ENCODE results near the gene ADD3.

Gene ADD3

DNA sequence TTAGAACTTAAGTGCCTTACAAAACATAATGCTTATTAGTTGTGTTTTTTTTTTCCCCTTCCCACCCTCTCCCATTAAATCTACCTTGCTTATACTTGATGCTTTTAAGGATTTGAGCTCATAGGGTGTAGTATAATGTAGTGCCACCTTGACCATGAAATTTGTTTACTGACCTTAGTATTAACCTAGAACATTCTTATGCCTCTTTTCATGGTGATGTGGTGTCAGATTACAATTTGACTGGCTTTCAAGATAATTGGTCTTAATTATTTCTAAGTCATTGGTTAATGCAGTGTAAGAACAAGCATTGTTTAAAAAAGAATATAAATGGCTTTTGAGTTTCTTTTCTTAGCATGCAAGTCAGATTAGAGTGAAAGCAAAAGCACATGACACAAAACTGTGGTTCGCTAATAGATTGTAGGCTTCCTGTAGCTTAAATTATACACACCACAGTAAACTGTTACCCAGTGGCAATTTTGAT is 61.8 kb downstream of the ADD3 start:
- no peak for DNase-seq

DNA sequence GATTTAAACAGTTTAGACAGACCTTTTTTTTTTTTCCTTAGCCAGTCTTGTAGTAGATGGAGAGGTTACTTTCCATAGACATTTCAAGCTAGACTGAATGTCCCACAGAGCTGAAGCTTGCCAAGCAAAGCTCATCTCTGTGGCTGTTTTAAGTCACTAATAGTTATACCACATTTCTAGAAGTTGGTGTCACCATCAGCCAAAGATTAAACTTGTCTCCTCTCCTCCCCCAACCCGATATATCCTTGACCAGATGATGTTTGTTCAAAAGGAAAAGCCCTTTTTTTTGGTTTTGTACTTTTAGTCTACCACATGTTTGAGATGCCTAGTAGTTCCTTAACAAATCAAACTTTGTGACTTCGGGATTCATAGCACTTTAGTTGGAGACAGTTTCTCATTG is 66.1 kb downstream of the ADD3 start:
- DNase-seq: no peak

GRCh38 chr10:110074298-110074697 is 66.5 kb downstream of the ADD3 start:
- no peak for DNase-seq

DNA sequence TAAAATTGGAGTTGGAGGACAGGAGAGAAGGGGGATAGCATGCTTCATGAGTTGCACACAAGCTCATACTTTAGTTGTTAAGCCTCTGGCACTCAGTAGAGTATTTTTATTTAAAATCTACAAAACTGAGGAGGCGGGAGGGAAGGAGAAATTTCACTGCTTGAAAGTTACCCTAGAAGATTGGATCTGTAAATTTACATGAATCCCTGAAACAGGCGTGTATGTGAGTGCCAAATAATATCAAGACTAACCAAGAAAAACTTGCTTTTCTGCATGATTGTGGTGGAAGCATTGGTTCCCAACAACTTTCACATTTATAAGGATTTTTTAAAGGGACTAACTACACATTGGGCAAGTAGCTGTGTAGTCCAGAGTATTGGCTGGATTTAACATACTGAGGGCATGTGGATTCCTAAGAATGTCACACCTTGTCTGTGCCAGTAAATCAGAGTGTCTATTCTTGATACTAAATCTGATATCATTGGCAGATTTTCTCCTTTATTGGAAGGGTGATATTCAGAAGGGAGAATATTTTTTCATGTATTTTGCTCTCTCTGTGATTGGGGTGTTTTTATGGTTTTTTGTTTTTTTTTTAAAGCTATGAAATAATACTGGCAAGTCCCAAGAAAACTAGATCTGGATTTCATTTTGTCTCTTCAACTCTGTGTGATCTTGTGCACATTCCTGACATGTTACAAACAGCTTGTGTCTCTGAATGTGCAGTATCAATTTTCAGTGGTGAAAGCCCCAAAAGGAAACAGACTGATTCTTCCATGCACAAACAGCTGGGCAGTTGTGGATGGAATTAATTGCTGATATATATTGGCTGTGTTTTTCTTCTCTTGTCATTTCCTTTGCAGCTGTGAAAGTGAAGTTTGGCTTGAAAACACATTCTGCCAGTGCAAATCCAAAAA is 67.2 kb downstream of the ADD3 start:
- DNase-seq: no peak

DNA sequence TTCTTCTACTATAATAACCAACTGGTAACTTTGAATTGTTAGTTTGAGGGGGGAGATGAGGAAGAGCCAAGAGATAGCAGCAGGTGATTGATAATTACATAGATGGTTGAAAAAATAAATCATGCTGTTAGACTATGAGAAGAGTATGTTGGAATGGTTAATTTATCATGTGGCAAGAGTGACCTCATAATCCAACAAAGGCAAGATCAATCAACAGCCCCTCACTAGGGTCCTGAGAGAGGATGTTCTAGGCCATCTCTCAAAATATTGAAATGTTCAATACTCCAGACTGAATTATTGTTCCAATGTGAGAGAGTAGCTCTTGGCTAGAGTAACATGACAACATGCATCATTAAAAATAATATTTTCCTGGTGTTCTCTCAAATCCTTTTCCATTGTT is 67.9 kb downstream of the ADD3 start:
- DNase-seq: no peak

- DNase-seq: peak; percentile 53
These were observed 69.0 kb downstream of the ADD3 start for GRCh38 chr10:110076559-110077318.

DNA sequence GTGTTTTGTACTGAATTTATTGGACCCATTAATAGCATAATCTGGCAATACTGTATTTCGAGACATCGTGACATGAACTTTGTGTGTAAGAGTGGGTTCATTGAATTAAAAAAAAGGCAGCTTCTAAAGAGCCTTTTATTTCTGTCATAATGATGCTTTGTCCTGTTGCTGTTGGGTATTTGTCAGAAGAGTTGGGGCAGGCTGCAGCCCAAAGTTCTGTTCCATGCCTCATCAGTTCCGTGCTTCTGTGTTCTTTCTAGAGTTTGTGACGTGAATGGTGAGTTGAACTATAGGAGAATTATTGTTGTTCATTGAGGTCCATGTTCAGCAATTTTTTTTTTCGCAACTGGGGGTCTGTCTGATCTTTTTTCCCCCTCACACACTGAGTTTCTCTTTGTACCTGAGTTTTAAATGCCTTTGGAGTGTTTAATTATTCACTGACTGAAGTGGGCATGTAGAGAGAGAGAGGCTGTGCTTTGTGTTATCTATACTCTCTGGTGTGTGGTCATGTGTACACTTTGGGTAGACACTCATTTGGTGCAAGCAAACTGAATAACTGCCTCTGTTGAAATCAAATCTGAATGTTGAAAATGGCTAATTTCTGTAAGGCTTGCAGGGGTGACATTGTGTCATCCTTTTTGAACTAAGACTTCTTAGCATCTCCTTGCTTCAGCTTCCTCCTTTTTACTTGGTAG is 69.8 kb downstream of the ADD3 start:
- no peak for DNase-seq

GRCh38 chr10:110078317-110078716 is 70.5 kb downstream of the ADD3 start:
- DNase-seq: no peak

DNA sequence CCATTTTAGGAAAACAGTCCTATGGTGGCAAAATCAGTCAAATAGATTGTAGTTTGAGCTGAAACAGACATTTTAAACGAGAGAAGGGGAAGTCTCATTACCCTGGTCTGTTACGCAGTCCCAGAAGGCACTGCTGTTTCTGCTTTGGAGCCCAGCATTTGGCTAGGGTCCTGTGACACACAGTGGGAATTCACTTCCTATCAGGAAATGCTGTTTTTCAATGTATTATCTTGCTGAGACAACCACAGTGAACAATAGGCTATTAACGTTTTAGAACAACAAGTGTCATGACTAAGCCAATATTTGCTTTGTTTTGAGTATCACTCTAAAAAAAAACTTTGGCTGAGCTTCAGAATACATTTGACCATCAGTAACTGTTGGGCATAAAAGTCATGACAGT is 74.1 kb downstream of the ADD3 start:
- peak; percentile 43 for DNase-seq

- DNase-seq: no peak
These were observed 76.1 kb downstream of the ADD3 start for GRCh38 chr10:110083884-110084283.

- DNase-seq: no peak
These were observed 79.9 kb downstream of the ADD3 start for GRCh38 chr10:110087682-110088081.

DNA sequence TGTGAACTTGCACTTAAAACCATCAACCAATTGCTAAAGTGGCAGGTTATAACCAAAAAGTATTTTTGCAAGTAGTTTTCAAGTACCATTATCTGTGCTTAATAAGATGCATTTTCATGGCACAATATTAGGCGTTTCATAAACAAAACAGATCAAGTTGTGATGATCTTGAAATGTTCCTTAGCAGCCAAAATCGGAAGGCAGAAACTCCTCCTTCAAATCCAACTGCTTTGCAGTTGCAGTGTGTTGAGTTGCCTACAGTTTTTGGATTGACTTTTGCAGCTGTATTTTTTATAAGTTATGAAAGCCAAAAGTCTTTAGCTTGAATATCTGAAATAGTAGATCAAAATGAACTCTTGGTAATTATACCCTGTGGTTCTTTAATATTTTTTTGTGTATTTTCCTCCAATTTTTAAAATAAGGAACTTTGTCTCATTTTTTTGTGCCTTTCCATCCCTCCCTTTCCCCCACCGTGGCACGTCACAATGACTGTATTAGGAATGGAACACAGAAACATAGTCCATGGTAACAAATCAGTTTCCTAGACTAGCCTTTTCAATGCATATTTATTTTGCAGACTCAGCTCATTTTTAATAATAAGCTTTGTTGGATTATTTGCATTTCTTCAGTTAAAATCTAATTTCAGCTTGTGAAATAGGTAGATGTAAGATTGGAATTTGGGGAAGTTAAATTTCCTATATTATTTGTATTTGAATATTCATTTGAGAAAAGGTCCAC is 80.8 kb downstream of the ADD3 start:
- no peak for DNase-seq

- DNase-seq: no peak
These were observed 84.0 kb downstream of the ADD3 start for GRCh38 chr10:110091830-110092229.

DNA sequence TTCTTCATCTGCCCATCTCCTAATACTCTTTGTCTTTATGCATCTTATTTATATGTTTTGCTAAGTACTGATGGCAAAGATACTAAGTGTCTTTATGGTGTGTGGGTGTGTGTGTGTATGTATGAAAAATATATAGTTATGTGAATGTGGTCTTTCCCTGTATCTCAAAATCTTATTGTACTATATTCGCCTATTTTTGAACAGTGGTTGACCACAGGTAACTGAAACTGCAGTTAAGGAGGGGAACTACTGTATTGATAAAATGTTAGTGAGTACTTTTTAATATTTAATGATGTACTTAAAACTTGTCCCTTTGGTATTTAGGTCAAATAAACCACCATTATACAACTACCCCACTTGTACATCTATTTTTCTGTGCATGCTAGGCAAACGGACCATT is 85.9 kb downstream of the ADD3 start:
- DNase-seq: no peak

- DNase-seq: no peak
These were observed 87.0 kb downstream of the ADD3 start for GRCh38 chr10:110094786-110095185.

DNA sequence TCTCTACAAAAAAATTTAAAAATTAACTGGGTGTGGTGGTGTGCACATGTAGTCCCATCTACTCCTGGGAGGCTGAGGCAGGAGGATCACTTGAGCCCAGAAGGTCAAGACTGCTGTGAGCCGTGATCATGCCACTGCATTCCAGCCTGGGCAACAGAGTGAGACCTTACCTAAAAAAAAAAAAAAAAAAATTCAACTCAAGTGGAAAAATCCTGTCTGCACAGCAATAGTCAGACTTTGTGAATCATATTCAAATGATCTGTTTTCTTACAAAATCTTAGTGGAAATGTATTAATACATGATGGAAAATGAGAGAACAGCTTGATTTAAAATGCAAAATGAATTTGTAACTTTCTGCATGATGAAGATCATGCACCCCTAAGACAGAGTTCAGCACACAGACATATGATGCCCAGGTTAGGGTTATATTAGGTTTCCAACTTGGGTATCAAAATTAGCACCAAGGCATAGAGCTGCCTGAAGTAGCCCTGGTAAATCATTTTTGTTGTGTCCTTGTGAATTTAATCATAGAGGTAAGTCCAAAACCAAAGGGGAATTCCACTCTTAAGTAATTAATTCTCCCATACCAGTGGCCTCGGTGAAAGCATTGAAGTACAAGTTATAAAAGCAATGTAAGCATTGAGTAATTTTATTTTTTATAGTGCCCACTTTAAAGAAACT is 93.8 kb downstream of the ADD3 start:
- DNase-seq: no peak

GRCh38 chr10:110103921-110104461 is 96.2 kb downstream of the ADD3 start:
- no peak for DNase-seq

DNA sequence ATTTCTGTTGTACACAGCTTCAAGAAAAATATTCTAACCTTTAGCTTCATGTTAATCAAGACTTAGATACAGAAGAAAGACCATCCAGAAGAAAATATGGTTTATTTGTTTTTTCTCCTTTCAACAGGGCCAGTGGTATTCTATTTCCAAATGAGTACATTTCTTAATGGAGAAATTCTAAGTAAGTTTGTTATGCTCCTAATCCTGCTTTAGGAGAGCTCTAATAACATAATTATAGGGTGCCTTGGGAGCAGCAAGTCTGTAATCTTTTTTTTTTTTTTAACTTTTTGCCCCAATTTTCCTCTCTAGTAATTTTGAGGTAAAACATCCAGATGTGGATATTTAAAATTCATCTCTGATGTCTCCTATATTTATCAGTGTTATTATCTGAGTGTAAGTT is 98.1 kb downstream of the ADD3 start:
- DNase-seq: no peak

DNA sequence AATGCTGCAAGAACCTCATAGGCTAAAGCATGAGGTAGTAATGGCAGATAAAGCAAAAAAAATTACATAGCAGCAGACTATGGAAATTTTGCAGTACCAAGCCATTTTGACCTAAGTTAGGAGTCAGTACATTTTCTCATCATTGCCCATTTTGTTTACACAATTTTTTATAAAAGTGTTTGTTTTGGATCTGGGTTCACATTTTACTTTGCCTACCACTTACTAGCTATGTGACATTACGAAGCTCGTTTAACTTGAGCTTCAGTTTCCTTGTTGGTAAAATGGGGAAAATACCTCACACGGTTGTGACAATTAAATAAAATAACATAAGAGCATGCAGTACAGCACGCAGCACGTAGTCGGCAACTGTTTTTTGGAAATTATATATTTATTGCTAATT is 99.6 kb downstream of the ADD3 start:
- DNase-seq: no peak

- no peak for DNase-seq
These were observed 100.1 kb downstream of the ADD3 start for GRCh38 chr10:110107887-110108286.

DNA sequence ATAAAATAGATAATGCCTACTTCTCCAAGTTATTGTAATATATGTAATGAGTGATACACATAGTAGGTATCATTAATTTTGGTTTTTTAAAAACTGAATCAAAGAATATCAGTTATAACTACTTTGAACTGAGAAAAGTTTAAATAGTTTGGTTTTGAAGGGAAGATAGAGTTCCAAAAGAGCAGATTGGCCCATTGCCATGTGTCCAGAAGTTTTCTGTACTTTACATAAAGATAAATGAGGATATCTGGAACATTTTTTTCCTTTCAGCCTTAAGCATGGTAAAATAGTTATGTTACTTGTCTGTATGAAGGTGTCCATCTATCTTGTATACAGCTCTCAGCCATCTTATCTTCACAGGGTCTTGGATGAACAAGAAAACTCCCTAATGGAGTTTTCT is 101.7 kb downstream of the ADD3 start:
- DNase-seq: no peak

GRCh38 chr10:110110338-110110737 is 102.6 kb downstream of the ADD3 start:
- DNase-seq: no peak
